GM12872 (cell line): ENCODE data around the gene KIRREL3.

ENCODE experiments used
- TF ChIP-seq, protein P1 (sequence below): IDR thresholded peaks from 3 replicates; pipeline ENCODE4 v1.5.1; 2011; ENCODE audit warnings: low read depth, mild to moderate bottlenecking, low read length, moderate library complexity; ENCODE audit not compliant: insufficient read depth

Gene KIRREL3

DNA sequence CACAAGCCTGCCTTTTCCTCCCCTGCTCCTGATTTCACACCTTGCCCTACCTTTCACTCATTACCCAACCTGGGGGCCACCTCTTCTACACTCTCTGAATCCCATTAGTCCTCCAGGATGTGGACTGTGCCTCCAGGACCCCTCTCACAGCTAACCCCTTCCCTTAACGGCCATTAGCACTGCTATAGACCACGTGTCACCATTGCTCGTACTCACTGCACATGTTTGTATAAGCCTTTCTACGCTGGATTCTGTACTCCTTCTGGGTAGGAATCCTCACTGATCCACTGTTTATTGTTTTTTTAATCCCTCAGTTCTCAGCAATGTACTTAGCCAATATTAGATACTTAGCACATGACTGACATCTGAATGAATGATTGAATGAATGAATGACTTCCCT is 40.9 kb downstream of the KIRREL3 start:
- TF ChIP-seq, protein P1, sequence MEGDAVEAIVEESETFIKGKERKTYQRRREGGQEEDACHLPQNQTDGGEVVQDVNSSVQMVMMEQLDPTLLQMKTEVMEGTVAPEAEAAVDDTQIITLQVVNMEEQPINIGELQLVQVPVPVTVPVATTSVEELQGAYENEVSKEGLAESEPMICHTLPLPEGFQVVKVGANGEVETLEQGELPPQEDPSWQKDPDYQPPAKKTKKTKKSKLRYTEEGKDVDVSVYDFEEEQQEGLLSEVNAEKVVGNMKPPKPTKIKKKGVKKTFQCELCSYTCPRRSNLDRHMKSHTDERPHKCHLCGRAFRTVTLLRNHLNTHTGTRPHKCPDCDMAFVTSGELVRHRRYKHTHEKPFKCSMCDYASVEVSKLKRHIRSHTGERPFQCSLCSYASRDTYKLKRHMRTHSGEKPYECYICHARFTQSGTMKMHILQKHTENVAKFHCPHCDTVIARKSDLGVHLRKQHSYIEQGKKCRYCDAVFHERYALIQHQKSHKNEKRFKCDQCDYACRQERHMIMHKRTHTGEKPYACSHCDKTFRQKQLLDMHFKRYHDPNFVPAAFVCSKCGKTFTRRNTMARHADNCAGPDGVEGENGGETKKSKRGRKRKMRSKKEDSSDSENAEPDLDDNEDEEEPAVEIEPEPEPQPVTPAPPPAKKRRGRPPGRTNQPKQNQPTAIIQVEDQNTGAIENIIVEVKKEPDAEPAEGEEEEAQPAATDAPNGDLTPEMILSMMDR: no peak

DNA sequence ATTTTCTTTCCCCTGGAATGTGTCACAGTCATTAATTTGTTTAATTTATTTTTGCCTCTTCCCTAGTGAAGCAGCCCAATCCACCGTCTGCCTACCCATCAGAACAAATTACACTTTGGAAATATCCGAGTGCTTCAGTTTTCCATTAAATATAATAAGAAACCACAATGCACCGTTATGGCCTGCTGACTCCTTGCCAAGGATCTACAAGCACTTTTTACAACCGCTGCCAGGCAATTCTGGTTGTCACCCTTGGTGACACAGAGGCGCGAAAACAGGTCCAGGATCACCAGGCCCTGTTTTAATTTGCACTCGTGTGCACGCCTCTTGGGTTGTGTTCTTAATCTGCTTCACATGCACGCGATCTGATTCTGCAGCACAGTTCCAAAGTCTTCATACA is 43.9 kb downstream of the KIRREL3 start:
- TF ChIP-seq, protein P1: no peak

DNA sequence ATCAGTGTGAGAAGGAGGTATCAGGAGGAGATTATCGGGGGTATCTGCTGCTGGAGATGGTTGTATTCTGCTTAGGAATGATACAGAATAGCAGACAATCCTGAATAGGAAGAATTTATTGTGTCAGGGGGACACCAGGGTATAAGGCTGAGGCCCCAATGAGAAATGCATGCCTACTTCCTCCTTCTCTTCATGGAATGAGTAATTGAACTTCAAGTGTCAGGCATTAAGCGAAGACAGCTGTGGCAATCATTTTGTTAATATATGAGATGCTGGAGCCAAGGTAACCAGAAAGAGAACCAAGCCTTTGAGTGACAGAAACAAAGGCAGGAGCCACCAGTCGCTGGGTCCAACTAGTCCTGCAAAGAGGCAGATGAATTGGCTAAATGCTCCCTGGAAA is 49.1 kb downstream of the KIRREL3 start:
- TF ChIP-seq, protein P1: no peak

DNA sequence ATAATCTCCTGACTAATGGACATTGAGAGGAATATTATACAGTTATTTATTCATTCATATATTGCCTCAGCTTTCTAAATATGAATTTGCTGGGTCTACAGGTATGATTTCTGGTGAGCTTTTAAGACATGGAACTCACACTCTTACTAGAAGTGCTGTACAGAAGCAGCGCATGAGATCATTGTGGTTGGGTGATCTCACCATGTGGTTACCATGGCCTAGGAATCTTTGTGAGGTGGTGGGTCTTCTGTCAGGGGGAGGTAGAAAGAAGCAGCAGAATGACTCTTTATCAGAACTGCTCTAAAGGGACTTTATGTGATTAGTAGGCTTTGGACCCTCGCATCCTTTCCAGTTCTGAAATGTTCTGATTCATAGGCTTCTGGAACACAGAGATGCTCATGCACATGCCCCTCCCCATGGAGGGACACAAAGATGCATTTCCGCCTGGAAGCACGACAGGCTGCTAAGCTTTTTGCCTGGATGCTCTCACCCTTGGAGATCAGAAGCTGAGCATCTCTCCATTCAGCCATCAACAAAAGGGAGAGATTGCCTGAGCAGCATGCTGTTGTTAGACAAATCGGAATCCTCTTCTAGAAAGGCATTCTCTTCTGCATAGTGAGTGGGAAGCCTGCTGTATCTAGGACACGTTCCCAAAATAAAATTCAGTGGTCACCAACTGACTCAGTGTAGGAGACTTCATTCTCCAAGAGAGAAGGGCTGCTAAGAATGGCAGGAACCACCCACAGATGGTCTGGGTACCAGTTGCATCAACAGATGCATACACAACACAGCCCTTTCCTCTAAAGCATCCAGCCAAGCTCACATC is 51.3 kb downstream of the KIRREL3 start:
- TF ChIP-seq, protein P1: no peak

DNA sequence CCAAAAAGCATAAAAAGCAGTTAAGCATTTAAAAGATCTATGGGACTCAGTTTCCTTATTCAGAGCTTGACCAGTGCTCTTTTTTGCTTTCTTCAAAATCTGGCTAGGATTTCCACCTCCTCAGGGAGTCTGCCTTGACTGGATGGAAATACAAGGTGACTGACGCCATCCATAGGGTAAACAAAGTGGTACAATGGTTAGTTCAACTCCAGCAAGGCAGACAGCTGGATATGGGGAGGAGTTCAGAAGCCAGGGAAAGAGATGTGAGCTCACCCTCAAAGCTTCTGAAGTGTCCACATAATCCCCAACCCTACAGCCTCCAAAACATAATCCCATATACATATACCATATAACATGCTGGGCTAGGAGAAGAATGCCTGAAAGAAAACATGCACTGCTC is 52.0 kb downstream of the KIRREL3 start:
- TF ChIP-seq, protein P1: no peak

DNA sequence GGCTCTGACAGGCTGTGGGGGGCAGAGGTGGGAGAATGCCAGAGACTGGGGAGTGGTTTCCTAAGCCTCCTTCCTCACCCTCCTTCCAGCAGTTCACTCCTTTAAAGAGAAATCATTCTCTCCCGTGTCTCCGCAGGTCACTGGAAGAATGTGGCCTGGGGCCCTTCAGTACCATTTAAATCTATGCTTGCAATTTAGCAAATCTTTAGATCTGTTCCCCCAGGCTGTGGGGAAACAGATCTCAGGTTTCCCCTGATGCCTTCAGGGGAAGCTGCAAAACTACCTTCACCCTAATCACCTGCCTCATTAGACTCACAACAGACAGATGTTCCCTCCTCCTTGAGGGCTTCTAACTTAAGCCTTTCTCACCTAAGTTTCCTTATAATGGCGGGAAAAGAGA is 55.3 kb downstream of the KIRREL3 start:
- TF ChIP-seq, protein P1: no peak

DNA sequence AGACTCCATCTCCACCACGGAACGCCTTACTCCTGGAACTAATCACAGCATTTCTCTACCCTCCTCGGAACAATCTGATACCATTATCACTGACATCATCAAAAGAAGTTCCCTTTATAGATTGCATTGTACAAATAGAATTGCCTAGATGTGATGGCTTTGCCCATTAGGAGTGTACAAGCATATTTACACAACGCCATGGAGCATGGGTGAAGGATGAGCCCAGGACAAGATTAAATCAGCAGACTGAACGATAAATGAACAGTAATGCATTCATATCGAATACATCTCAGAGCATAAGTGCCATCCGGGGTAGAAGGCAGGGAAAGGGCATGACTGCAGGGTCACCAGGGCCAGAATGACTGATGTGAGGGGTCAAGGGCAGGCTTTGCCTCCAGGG is 57.3 kb downstream of the KIRREL3 start:
- TF ChIP-seq, protein P1: no peak

DNA sequence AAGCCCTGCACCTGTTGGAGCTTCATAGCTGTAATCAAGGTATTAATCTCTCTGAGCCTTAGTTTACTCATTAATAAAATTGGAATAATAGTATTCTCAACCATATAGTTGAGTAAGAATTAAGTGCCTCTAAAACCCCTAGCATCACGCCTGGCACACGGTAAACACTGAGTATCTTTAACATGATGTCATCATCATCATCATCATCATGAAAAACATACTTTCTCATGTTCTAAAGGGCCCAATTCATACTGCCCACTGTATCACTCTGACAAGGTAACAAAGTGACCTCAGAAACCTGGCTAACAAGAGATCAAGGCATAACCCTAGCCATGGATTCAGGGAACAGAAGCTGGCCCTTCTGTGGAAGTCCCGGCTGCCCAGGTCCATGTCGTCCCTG is 58.4 kb downstream of the KIRREL3 start:
- TF ChIP-seq, protein P1: no peak
